OCI-LY3 (cell line): ENCODE results near the gene PICK1.

Experiments used
- H2AFZ ChIP-seq: fragments of 200-600, 300-600 bp; shearing (Covaris generic); 2 replicates; pipeline ENCODE4 v1.6.0; 2014; ENCODE audit warnings: antibody characterized with exemption, low read depth, low read length
- H3K27ac ChIP-seq: fragments of 200-600, 300-600 bp; sonication (generic); 2 replicates; pipeline ENCODE4 v1.5.1; 2014; ENCODE audit warnings: mild to moderate bottlenecking, low read length, moderate library complexity, mixed read lengths
- H3K27me3 ChIP-seq: fragments of 200-600, 300-600 bp; sonication (generic); 2 replicates; pipeline ENCODE4 v1.6.1; 2014; ENCODE audit warnings: low read depth, low read length, mixed read lengths
- H3K36me3 ChIP-seq: fragments of 200-600, 300-600 bp; sonication (generic); replicated peaks from 2 replicates; pipeline ENCODE3; 2014; ENCODE audit warnings: low read depth, low read length, mixed read lengths
- H3K4me1 ChIP-seq: fragments of 300-600, 200-600 bp; sonication (generic); 2 replicates; pipeline ENCODE4 v1.6.1; 2014; ENCODE audit warnings: low read length, mixed read lengths
- H3K4me2 ChIP-seq: fragments of 200-600, 300-600 bp; sonication (generic); 2 replicates; pipeline ENCODE4 v1.6.1; 2014; ENCODE audit warnings: low read length, mixed read lengths
- H3K4me3 ChIP-seq: fragments of 300-600, 200-600 bp; sonication (generic); 2 replicates; pipeline ENCODE4 v1.5.1; 2014; ENCODE audit warnings: antibody characterized with exemption, mild to moderate bottlenecking, low read length, moderate library complexity
- H3K79me2 ChIP-seq: fragments of 300-600, 200-600 bp; shearing (Covaris generic); 2 replicates; pipeline ENCODE4 v1.6.1; 2014; ENCODE audit warnings: mild to moderate bottlenecking, low read length, mixed read lengths
- H3K9ac ChIP-seq: fragments of 300-600, 200-600 bp; shearing (Covaris generic); 2 replicates; pipeline ENCODE4 v1.6.0; 2014; ENCODE audit warnings: mild to moderate bottlenecking, low read length, moderate library complexity
- H3K9me3 ChIP-seq: fragments of 200-600, 300-600 bp; shearing (Covaris generic); 2 replicates; pipeline ENCODE4 v1.6.1; 2014; ENCODE audit warnings: low read length, mixed read lengths; ENCODE audit not compliant: insufficient read depth
- H4K20me1 ChIP-seq: fragments of 200-600, 300-600 bp; sonication (generic); 2 replicates; pipeline ENCODE4 v1.6.1; 2016; ENCODE audit warnings: low read length, mixed read lengths; ENCODE audit not compliant: insufficient read depth
- EZH2phosphoT487 ChIP-seq: fragments of 200-600 bp; shearing (Covaris generic); IDR thresholded peaks from 2 replicates; pipeline ENCODE4 v1.6.1; 2018; ENCODE audit warnings: antibody characterized with exemption, mixed run types, low read depth
- TF ChIP-seq, protein P1 (sequence below): fragments of 200-600, 300-600 bp; sonication (generic); IDR thresholded peaks from 2 replicates; pipeline ENCODE4 v1.5.1; 2014; ENCODE audit warnings: antibody characterized with exemption, low read length, low read depth

The PICK1 gene

DNA sequence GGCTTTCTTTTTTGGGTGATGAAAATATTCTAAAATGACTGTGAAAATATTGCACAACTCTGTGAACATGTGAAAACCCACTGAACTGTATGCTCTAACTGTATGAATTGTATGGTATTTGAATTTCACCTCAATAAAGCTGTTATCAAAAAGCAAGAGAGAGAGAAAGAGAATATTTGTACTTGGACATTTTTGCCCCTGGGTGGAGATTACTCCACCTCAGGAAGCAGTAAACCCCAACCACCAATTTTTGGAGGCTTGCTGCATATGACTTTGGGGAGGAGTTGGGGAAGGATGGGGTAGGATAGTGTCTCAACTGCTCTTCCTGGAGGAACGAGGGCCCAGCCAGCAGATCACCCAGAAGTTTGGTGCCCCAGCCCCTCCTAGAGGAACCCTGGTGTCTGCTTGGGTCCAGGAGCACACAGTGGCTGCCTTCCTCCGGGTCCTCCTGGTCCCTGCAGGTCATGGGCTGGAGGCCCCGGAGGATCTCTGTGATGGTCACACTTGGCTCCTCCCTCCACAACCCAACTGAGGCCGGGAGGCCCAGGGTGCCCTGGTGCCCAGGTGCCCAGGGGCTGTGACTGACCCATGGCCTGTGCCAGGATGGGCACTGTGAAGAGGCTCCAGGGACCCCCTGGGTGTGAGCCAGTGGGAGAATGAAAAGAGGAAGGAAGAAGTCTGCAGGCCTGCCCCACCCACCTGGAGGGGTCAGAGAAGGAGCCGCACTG is 15.3 kb upstream of the PICK1 start:
- Histone ChIP-seq H4K20me1 (no peaks in the 10 kb centered on the region), H2AFZ (no peak overlapping the region), H3K36me3 (no peaks in the 10 kb centered on the region), H3K27ac (no peak overlapping the region), H3K4me2 (no peak overlapping the region), H3K9ac (no peak overlapping the region), H3K4me3 (no peak overlapping the region), H3K4me1 (0 out of 2 replicates have a peak, but pooled peaks cover 2% of the 10 kb centered on the region), H3K79me2 (no peaks in the 10 kb centered on the region), H3K27me3 (peaks cover 7% of the 10 kb centered on the region), H3K9me3 (no peaks in the 10 kb centered on the region)
- TF ChIP-seq EZH2phosphoT487 = no peak
- TF ChIP-seq, protein P1, sequence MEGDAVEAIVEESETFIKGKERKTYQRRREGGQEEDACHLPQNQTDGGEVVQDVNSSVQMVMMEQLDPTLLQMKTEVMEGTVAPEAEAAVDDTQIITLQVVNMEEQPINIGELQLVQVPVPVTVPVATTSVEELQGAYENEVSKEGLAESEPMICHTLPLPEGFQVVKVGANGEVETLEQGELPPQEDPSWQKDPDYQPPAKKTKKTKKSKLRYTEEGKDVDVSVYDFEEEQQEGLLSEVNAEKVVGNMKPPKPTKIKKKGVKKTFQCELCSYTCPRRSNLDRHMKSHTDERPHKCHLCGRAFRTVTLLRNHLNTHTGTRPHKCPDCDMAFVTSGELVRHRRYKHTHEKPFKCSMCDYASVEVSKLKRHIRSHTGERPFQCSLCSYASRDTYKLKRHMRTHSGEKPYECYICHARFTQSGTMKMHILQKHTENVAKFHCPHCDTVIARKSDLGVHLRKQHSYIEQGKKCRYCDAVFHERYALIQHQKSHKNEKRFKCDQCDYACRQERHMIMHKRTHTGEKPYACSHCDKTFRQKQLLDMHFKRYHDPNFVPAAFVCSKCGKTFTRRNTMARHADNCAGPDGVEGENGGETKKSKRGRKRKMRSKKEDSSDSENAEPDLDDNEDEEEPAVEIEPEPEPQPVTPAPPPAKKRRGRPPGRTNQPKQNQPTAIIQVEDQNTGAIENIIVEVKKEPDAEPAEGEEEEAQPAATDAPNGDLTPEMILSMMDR = no peak

DNA sequence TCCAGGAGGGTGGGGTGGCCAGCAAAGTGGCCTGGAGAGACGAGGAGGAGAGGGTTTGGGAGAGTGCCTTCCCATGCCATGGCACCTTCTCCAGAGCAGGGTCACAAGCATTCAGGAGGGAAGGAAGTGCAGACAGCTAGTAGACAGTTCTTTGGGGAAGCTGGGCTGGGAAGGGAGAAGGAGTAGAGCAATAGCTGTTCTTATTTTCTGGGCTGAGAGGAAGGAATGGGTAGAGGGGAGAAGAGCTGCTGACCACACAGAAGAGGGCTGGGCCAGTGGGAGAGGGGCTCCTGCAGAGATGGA is 14.8 kb upstream of the PICK1 start:
- Histone ChIP-seq H2AFZ (no peak overlapping the region), H3K36me3 (no peaks in the 10 kb centered on the region), H3K4me3 (no peak overlapping the region), H3K27me3 (peaks cover 12% of the 10 kb centered on the region), H3K79me2 (no peaks in the 10 kb centered on the region), H3K9me3 (no peaks in the 10 kb centered on the region), H3K4me1 (0 out of 2 replicates have a peak, but pooled peaks cover 2% of the 10 kb centered on the region), H3K4me2 (no peak overlapping the region), H3K27ac (no peak overlapping the region), H4K20me1 (no peaks in the 10 kb centered on the region), H3K9ac (no peak overlapping the region)
- TF ChIP-seq, protein P1 = no peak
- TF ChIP-seq EZH2phosphoT487 = no peak

DNA sequence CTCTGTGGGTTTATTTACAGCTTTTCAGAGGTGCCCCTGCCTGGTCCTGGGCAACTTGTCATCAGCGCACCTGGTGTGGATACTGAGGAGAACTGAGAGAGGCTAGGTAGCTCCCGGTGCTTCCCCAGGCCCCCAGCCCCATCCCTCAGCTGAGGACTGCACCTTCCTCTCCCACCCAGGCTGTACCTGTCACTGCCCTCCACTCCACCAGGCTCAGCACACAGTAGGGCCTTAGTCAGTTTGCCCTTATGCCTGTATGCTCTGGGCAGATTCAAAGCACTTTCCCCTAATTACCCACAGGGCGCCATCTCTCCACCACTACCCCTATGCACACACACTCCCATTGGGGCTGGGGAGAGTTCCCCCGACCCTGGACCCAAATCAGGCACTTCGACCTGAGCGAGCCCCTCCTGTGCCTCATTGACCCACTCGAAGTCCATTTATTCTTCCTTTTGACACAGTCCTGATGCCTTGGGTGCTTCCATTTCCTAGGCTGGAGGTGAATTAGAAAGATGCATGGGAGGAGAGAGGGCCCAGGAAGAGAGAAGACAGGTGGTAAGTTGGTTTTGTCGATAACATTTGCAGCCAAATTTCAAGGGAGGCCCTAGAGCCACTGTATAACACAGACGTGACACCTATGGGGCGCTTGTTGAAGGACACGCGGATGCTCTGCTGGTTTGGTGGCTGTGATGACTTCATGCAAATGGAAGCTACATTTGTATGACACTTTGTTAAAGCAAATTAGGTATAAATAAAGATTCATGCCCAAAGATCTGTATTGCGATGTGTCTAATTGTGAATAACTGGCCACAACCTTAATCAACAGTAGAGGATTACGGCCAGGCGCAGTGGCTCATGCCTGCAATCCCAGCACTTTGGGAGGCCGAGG is 13.8 kb upstream of the PICK1 start:
- Histone ChIP-seq H3K4me1 (0 out of 2 replicates have a peak, but pooled peaks cover 2% of the 10 kb centered on the region), H3K9me3 (no peaks in the 10 kb centered on the region), H3K79me2 (no peaks in the 10 kb centered on the region), H2AFZ (no peak overlapping the region), H3K36me3 (no peaks in the 10 kb centered on the region), H3K4me3 (no peak overlapping the region), H3K9ac (no peak overlapping the region), H4K20me1 (no peaks in the 10 kb centered on the region), H3K4me2 (no peak overlapping the region), H3K27me3 (peaks cover 18% of the 10 kb centered on the region), H3K27ac (no peak overlapping the region)
- TF ChIP-seq, protein P1 = no peak
- no peak for TF ChIP-seq EZH2phosphoT487

DNA sequence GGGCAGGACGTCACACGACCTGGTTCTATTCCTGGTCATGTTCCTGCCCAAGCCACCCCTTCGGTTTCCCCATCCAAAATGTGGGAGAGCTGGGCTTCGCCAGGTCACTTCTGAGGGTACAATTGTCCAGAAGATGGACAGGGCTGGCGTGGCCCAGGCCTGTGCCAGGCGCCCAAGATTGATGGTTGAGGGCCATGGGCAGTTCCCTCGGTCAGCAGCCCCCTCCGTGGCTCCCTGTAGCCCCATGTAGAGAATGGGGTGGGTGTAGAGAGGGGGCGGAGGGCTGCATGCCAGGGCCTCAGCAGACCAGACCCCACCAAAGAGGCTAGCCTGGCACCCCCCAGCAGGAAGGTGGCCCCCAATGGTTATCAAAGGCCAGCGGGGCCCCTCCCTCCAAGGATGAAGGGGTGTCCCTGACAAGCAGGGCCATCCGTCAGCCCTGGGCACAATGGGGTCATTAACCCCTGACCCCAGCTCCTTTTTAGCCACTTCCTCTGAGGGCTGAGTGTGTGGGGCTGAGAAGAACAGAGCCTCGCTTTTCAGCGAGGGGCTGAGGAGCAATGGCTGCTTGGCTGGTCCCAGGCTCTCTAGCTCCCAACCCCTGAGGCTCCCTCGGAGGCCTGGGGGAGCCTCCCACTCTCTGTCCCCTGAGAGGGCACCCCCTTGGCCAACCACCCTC is 11.0 kb upstream of the PICK1 start:
- no peaks in the 10 kb centered on the region for H3K36me3 ChIP-seq
- H4K20me1 ChIP-seq = no peaks in the 10 kb centered on the region

More for the DNA sequence above, 11.0 kb upstream of the PICK1 start:
- Histone ChIP-seq H3K9ac (no peak overlapping the region), H3K9me3 (no peaks in the 10 kb centered on the region), H2AFZ (no peak overlapping the region), H3K79me2 (no peaks in the 10 kb centered on the region), H3K4me1 (0 out of 2 replicates have a peak, but pooled peaks cover 2% of the 10 kb centered on the region), H3K4me2 (no peak overlapping the region), H3K27me3 (peaks cover 22% of the 10 kb centered on the region), H3K27ac (no peak overlapping the region), H3K4me3 (no peak overlapping the region)
- TF ChIP-seq, protein P1 = no peak
- TF ChIP-seq EZH2phosphoT487 = no peak
